ENCODE results near the gene CCSER1. TPM values are rescaled to one million over a fixed set of nuclear protein-coding genes. Genes with fewer than 3 reads are reported as not detected.

The CCSER1 gene
- total RNA-seq, 1 experiment from 2014 or later: 4.1 TPM

DNA sequence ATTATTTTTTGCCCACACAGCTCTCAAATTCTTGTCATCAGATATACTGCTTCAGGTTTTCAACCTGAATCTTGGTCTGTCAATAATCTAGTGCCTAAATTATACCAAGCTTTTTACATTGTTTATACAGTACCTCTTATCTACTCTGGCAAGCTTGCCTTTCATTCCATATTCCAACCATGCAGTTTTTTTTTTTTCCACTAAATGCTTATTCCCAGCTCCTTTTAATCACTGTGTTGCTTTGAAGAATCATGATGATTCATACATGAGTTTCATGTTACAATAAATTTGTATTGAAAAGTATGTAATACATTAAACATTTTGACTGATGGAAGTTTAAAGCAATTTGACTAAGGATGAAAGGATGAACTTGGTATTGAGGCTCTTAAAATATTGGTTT is 949.0 kb downstream of the CCSER1 start:
- Mint-ChIP-seq H3K4me1 (ENCODE audit: low read depth, unreplicated experiment) (no peaks in the 10 kb centered on the region), H3K9me3 (ENCODE audit: unreplicated experiment) (peaks cover 15% of the 10 kb centered on the region), H3K4me3 (ENCODE audit: unreplicated experiment) (no peak overlapping the region), H3K27me3 (ENCODE audit: insufficient read depth, unreplicated experiment) (no peaks in the 10 kb centered on the region), H3K27ac (ENCODE audit: unreplicated experiment) (no peak overlapping the region), H3K36me3 (ENCODE audit: insufficient read depth, unreplicated experiment) (no peaks in the 10 kb centered on the region)
- no TSS peak for BruUV-seq (replicated peaks)
- Histone ChIP-seq H3K4me1 (no peaks in the 10 kb centered on the region), H3K4me3 (ENCODE audit: low read depth, low read length) (no peak overlapping the region), H3K27me3 (replicated peaks; ENCODE audit: control insufficient read depth, insufficient read depth, low read length) (no peaks in the 10 kb centered on the region), H3K36me3 (ENCODE audit: control insufficient read depth, insufficient read depth, low read length) (no peaks in the 10 kb centered on the region), H3K9me3 (no peaks in the 10 kb centered on the region)
- intact Hi-C loops (cut with micrococcal nuclease; ENCODE audit: unreplicated experiment): no loop called here
- ChIA-PET CTCF (no interaction called here), POLR2A (no interaction called here)
- no peak for DNase-seq
- TF ChIP-seq CTCF (IDR thresholded peaks at IDR 0.05; ENCODE audit: insufficient read depth in 1 of 2, low read depth in 1 of 2, low read length in 1 of 2, severe bottlenecking in 1 of 2, unreplicated experiment in 1 of 2): no peak

GRCh38 chr4:91085961-91086360 is 958.8 kb downstream of the CCSER1 start:
- Mint-ChIP-seq H3K27ac (ENCODE audit: unreplicated experiment) (no peak overlapping the region), H3K4me3 (ENCODE audit: unreplicated experiment) (no peak overlapping the region), H3K4me1 (ENCODE audit: low read depth, unreplicated experiment) (no peaks in the 10 kb centered on the region), H3K9me3 (ENCODE audit: unreplicated experiment) (no peaks in the 10 kb centered on the region), H3K27me3 (ENCODE audit: insufficient read depth, unreplicated experiment) (no peaks in the 10 kb centered on the region), H3K36me3 (ENCODE audit: insufficient read depth, unreplicated experiment) (no peaks in the 10 kb centered on the region)
- Histone ChIP-seq H3K9me3 (no peaks in the 10 kb centered on the region), H3K36me3 (ENCODE audit: control insufficient read depth, insufficient read depth, low read length) (no peaks in the 10 kb centered on the region), H3K4me3 (ENCODE audit: low read depth, low read length) (no peak overlapping the region), H3K4me1 (no peaks in the 10 kb centered on the region), H3K27me3 (replicated peaks; ENCODE audit: control insufficient read depth, insufficient read depth, low read length) (no peaks in the 10 kb centered on the region)
- ChIA-PET CTCF (no interaction called here), POLR2A (no interaction called here)
- no TSS peak for BruUV-seq (replicated peaks)
- intact Hi-C loops (cut with micrococcal nuclease; ENCODE audit: unreplicated experiment): no loop called here
- TF ChIP-seq CTCF (IDR thresholded peaks at IDR 0.05; ENCODE audit: insufficient read depth in 1 of 2, low read depth in 1 of 2, low read length in 1 of 2, severe bottlenecking in 1 of 2, unreplicated experiment in 1 of 2): no peak
- no peak for DNase-seq

DNA sequence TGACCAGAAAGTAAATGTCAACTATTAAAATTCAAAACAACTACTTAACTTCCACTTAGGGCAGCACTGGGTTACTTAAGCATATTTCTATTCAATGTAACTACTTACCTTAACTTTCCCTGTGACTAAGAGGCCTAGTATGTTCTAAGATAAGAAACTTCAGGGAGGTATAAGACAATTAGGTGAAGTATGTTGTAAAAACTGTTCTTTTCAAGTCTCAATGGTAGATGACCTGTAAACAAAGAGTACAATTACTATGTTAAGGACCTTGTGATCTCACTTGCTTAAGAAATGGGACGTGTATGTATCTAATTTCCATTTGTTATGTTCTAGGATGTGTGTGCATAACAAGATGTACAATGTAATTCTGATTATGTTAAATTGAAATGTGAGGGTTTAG is 960.5 kb downstream of the CCSER1 start:
- no peak for DNase-seq
- ChIA-PET POLR2A (no interaction called here), CTCF (no interaction called here)
- Mint-ChIP-seq H3K36me3 (ENCODE audit: insufficient read depth, unreplicated experiment) (no peaks in the 10 kb centered on the region), H3K4me1 (ENCODE audit: low read depth, unreplicated experiment) (no peaks in the 10 kb centered on the region), H3K4me3 (ENCODE audit: unreplicated experiment) (no peak overlapping the region), H3K27ac (ENCODE audit: unreplicated experiment) (no peak overlapping the region), H3K9me3 (ENCODE audit: unreplicated experiment) (no peaks in the 10 kb centered on the region), H3K27me3 (ENCODE audit: insufficient read depth, unreplicated experiment) (no peaks in the 10 kb centered on the region)
- Histone ChIP-seq H3K4me3 (ENCODE audit: low read depth, low read length) (no peak overlapping the region), H3K27me3 (replicated peaks; ENCODE audit: control insufficient read depth, insufficient read depth, low read length) (no peaks in the 10 kb centered on the region), H3K4me1 (no peaks in the 10 kb centered on the region), H3K9me3 (no peaks in the 10 kb centered on the region), H3K36me3 (ENCODE audit: control insufficient read depth, insufficient read depth, low read length) (no peaks in the 10 kb centered on the region)
- no TSS peak for BruUV-seq (replicated peaks)
- intact Hi-C loops (cut with micrococcal nuclease; ENCODE audit: unreplicated experiment): no loop called here
- no peak for TF ChIP-seq CTCF (IDR thresholded peaks at IDR 0.05; ENCODE audit: insufficient read depth in 1 of 2, low read depth in 1 of 2, low read length in 1 of 2, severe bottlenecking in 1 of 2, unreplicated experiment in 1 of 2)

Measured in Caco-2 (cell line).